GM18868 (cell line): ENCODE measurements around the gene HS1BP3.

ENCODE experiments used
- ATAC-seq: cut with Tn5 transposase; IDR thresholded peaks from one replicate; pipeline ENCODE4 v1.9.1; 2021; ENCODE audit warnings: mild to moderate bottlenecking, moderate library complexity; ENCODE audit not compliant: unreplicated experiment

The HS1BP3 gene

GRCh38 chr2:20664431-20665242 is 13.7 kb upstream of the HS1BP3 start:
- no peak for ATAC-seq

GRCh38 chr2:20664071-20664390 is 13.1 kb upstream of the HS1BP3 start:
- no peak for ATAC-seq

GRCh38 chr2:20663196-20664070 is 12.5 kb upstream of the HS1BP3 start:
- ATAC-seq: no peak

- no peak for ATAC-seq
Observed at GRCh38 chr2:20662308-20662937, 11.5 kb upstream of the HS1BP3 start.

GRCh38 chr2:20661421-20662307 is 10.8 kb upstream of the HS1BP3 start:
- ATAC-seq: peak; percentile 62

GRCh38 chr2:20660506-20661420 is 9.9 kb upstream of the HS1BP3 start:
- no peak for ATAC-seq

GRCh38 chr2:20657522-20658235 is 6.8 kb upstream of the HS1BP3 start:
- ATAC-seq: no peak

GRCh38 chr2:20656561-20656960 is 5.7 kb upstream of the HS1BP3 start:
- ATAC-seq: no peak

GRCh38 chr2:20654535-20654813 is 3.6 kb upstream of the HS1BP3 start:
- no peak for ATAC-seq

GRCh38 chr2:20653695-20654534 is 3.0 kb upstream of the HS1BP3 start:
- no peak for ATAC-seq

GRCh38 chr2:20652673-20653575 is 2.0 kb upstream of the HS1BP3 start:
- no peak for ATAC-seq

GRCh38 chr2:20652141-20652540 is 1.2 kb upstream of the HS1BP3 start:
- no peak for ATAC-seq

GRCh38 chr2:20651731-20652099 is 817 bp upstream of the HS1BP3 start:
- ATAC-seq: no peak

GRCh38 chr2:20650393-20650876 is 463 bp downstream of the HS1BP3 start:
- ATAC-seq: peak; percentile 17

- no peak for ATAC-seq
Observed at GRCh38 chr2:20649976-20650375, 922 bp downstream of the HS1BP3 start.

GRCh38 chr2:20649576-20649975 is 1.3 kb downstream of the HS1BP3 start:
- ATAC-seq: no peak

GRCh38 chr2:20648831-20649230 is 2.1 kb downstream of the HS1BP3 start:
- no peak for ATAC-seq
